ENCODE results near the gene SRPRB.

Gene SRPRB

DNA sequence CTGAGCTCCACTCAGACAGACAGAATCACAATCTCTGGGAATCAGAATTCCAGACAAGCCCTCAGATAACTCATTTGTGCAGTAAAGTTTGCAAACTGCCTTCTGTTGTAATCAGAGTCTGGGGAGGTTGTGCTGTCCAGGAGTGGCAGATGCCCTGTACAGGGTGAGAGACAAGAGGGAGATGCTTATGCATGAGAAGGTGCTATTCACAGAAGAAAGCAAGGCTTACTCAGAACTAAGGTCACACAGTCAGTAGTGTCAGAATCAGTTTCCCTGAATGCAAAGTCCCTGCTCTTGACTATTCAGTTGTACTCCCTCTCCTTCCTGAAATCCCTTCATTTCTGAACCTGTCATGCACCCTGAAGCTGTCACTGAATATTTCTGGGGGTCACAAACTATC, 43.7 kb downstream of the SRPRB start:
- DNase-seq, result no peak

- no peak for DNase-seq
Observed at GRCh38 chr3:133850034-133850433, 44.4 kb downstream of the SRPRB start.

DNA sequence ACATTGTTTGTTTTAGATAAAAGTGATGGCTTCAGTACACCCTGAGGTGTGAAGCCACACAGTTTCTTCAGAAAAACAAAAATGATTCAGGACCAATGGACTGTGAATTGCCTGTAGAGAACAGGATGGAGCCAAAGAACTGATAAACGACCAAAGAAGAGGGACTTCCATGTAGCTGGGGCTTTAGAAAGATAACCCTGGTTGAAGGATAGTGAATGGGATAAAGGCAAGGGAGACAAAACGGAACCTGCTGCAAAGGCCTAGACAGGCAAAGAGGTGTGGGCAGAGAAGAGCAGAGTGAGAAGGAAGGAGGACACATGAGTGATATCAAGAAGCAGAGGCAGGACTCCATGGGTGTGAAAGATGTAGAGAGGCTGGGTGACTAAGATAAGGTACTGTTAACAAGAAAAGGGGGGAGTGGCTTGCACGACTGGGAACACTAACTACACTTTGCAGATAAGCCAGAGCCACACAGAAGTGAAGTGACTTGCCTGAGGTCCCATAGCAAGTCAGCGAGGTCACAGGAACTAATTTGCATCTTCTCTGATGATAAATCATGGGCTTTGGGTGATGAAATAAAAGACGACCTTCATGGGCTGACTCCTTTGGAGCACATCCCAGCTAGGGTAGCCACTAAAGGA, 45.8 kb downstream of the SRPRB start:
- DNase-seq, result no peak

GRCh38 chr3:133851931-133852330, 46.3 kb downstream of the SRPRB start:
- no peak for DNase-seq

- no peak for DNase-seq
Observed at GRCh38 chr3:133853063-133853924, 47.7 kb downstream of the SRPRB start.

- no peak for DNase-seq
Observed at GRCh38 chr3:133853925-133854227, 48.3 kb downstream of the SRPRB start.

DNA sequence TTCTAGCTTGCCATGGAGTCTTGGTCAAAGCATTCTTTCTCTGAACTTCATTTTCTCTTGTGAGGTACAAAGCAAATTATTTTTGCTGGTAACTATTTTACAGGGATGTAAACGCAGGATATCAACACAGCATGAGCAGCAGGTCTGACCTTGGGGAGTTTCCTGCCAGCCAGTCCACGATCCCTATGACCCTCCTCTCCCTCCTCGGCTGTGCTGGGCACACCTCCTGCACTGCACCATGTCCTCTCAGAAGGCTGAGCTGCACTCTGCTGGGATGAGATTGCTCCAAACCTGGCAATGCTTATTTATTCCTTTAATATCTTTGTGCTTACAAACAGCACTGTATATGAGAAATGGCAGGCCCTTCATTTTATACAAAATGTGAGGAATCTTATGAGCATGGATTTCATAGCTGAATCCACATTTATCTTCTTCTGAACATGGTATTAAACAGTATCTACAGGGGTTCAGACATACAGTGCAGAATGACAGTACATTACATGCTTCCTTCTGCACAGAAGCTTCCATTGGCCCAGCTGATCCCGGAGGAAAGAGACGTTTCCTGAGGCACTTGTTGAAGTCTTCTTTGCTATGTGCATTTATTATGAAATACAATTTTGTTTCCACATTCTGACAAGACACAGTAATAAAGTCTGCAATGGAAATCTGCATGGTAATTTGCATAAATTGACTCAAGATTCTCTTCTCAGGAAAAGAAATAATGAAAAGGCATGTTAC, 48.8 kb downstream of the SRPRB start:
- DNase-seq, result no peak

GRCh38 chr3:133855002-133855370, 49.4 kb downstream of the SRPRB start:
- no peak for DNase-seq

DNA sequence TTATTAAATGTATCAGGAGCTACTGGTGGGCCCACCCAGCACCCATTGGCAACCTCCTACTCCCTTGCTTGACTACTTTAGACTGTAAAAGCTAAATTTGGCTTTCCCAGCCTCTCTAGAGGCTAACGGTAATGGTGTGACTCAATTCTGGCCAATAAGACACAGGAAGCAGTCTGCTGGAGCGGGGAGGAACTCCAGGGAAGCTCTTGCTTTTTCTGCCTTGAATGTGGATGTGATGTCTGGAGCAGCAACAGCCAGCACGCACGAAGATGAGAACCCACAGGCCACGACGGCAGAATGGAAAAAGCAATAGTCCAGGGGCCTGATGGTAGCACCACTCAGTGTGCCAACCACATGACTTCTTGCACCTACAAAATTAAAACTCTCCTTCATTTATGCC, 50.2 kb downstream of the SRPRB start:
- no peak for DNase-seq

DNA sequence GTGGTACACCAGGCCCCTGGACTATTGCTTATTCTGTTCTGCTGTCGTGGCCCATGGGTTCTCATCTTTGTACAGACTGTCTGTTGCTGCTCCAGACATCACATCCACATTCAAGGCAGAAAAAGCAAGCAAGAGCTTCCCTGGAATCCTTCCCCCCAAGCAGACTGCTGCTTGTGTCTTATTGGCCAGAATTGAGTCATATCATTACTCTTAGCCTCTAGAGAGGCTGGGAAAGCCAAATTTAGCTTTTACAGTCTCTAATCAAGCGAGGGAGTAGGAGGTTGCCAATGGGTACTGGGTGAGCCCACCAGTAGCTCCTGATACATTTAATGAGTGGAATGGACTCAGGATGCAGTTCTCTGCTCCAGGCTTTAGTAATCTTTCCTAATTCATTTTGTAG, 50.7 kb downstream of the SRPRB start:
- DNase-seq, result no peak

- DNase-seq, result no peak
Observed at GRCh38 chr3:133857767-133858166, 52.2 kb downstream of the SRPRB start.

DNA sequence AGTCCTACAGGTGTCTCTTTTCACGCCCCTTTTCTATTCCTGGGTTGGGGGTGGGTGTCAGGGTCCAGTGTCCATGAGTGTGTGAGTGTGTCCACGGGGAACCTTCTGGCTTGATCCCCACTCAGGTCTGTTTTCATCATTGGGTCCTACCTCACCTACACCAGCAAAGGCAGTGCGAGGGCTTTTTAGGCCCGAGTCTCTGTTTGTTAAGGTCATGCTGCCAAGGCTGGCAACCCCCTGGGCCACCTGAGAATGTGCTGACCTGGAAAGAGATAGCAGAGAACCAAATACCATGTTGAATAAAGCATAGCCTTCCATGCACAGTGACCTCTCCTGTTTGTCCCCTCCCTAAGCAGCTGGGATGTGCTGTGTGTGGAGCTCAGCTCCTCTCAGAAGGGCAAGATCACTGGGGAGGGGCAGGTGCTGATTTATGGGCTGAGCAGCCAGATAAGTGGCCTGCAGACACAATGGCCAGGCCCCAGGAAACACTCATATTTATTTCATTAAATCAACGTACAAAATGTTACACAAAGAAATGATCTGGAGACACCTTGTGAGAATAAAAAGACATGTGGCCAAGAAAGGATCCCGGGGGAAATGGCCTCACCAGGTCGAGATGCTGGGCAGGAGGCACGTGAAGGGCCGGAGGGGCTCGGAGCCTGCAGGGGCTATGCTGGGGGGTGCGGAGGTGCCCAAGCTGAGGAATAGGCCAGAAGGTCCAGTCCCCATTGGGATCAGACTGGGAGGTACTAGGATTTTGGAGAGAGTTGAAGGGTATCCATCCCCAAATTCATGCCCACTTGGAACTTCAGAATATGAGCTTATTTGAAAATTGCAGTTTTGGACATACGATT, 54.0 kb downstream of the SRPRB start:
- no peak for DNase-seq

DNA sequence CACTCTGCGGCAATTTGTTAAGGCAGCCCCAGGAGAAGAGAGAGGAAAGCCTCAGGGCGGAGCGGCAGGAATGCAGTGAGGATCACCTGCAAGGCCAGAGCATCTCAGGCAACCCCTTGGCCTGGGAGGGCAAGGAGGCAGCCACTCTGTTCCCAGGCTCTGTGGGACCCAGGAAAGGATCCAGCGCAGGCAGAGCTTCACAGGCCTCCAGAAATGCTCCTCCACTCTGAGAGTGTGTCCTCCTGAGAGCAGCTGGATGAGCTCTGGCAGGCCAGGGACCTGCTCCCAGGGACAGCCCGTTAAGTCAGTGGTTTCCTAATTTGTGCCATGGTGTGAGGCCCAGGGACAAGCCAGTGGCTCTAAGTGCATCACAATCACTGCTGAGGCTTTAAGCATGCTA, 54.9 kb downstream of the SRPRB start:
- DNase-seq, result no peak

GRCh38 chr3:133862161-133862560, 56.5 kb downstream of the SRPRB start:
- peak; percentile 83 for DNase-seq

- no peak for DNase-seq
Observed at GRCh38 chr3:133863911-133864310, 58.3 kb downstream of the SRPRB start.

DNA sequence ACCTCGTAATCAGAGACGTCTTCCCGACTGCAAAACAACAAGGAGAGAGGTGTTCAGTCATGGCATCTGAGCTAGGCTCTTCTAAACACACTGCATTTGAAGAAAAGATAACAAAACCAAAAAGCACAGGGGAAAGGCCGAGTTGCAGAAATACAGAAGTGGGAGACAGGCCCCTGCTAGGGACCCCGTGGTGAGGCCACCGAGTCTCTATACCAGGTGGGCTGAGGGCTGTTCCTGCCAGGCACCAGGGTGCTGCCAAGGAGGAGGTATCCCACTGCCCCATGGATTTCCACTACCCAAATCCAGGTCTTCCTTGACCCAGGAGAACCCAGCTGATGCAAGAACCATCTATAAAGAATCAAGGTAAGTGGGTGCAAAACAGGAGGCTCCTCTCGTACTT, 59.0 kb downstream of the SRPRB start:
- DNase-seq, result no peak

DNA sequence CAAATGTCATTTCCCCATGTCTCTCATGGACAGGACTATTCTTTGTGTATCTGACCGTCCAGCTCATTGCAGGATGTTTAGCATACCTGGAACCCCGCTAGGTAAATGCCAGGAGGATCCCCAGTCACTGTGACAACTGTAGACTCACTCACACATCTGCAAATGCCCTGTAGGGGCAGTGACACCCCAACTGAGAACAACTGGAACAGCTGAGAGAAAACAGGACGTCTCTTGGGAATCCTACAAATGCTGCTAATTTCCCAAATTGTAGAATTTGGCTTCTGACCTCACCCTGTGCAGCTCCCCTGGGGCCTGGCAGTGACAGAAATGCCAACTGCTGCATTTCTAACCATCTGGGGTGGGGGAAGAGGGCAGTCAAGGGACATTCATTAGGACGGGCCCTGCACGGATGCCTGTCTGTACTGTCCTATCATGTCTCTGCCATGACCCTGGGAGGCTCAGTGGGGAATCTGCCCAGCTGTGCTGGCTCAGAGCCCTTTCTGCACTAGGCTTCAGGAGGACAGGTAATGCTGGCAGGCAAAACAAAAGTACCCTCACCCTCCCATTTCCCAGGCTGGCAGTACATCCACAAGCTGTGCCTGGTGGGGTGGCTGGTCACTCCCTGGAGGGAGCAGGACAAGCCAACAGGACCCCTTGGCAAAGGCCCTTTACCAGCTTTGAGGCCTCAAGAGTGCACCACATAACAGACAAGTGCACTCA, 59.7 kb downstream of the SRPRB start:
- no peak for DNase-seq

GRCh38 chr3:133866141-133866540, 60.5 kb downstream of the SRPRB start:
- no peak for DNase-seq

- DNase-seq, result no peak
Observed at GRCh38 chr3:133868186-133868585, 62.6 kb downstream of the SRPRB start.

GRCh38 chr3:133868758-133869475, 63.3 kb downstream of the SRPRB start:
- no peak for DNase-seq

DNA sequence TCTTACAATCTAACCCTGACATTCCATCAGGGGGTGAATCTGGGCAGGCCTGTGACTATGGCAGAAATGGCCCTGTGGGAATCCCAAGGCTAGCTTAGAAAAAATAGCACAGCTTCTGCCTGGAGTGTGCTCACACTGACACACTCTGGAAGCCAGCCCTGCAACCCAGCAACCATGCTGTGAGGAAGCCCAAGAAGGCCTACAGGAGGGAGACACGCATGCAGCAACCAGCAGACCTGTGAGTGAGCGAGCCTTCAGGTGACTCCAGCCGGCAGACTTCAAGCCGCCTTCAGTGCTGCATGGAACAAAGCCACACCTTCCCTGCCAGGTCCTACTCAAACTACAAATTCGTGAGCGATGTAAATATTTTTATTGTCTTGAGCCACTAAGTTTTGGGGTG, 64.0 kb downstream of the SRPRB start:
- DNase-seq, result no peak

GRCh38 chr3:133870822-133871221, 65.2 kb downstream of the SRPRB start:
- no peak for DNase-seq
